Endothelial cell of umbilical vein (primary cell): ENCODE data around the gene UNC5B. TPM values are rescaled to one million over a fixed set of nuclear protein-coding genes. Genes with fewer than 3 reads are reported as not detected.

Experiments
- BruUV-seq: library from RNA; stranded (reverse); fragments of 400-500 nt; replicated peaks from 2 replicates; lab custom pipeline; 2021; lab: Mats Ljungman, UMichigan
- CTCF ChIA-PET: fragments of 300-600, 350-600 bp; sonication (Branson Sonifier 250); formaldehyde crosslinking; loops from one replicate; lab custom pipeline; 2021; ENCODE audit warnings: antibody characterized with exemption, inconsistent platforms; lab: Charles Lee
- POLR2A ChIA-PET: fragments of 300-600, 350-600 bp; sonication (Branson Sonifier 250); formaldehyde crosslinking; loops from one replicate; lab custom pipeline; 2021; ENCODE audit warnings: antibody characterized with exemption, inconsistent platforms; lab: Charles Lee
- DNase-seq: peaks from one replicate; pipeline ENCODE4 v3.0.0-alpha.2; 2011; ENCODE audit warnings: low read depth, low spot score
- FAIRE-seq: peaks from 2 replicates; lab custom pipeline; 2011; peaks lifted over from hg19 to GRCh38; lab: Jason Lieb, UNC
- H2AFZ ChIP-seq: 2 replicates; pipeline ENCODE4 v1.6.0; 2012; ENCODE audit warnings: low read depth, low read length, control low read depth, inconsistent platforms
- H3K27ac ChIP-seq: 2 replicates; pipeline ENCODE4 v1.5.1; 2011; ENCODE audit warnings: low read depth, mild to moderate bottlenecking, control low read depth, low read length, moderate library complexity; ENCODE audit not compliant: insufficient read depth
- H3K27me3 ChIP-seq, 2 experiments: 2 replicates each; pipeline versions ENCODE4 v1.6.0 to v1.6.1; 2011; ENCODE audit warnings: low read length in 2 of 2, mixed read lengths in 1 of 2; ENCODE audit not compliant: control insufficient read depth in 2 of 2, insufficient read depth in 2 of 2
- H3K36me3 ChIP-seq, 2 experiments: 2 replicates in 1 of 2; 3 replicates in 1 of 2; pipeline ENCODE4 v1.5.1; 2011; ENCODE audit warnings: low read length in 2 of 2, mild to moderate bottlenecking in 1 of 2, moderate library complexity in 1 of 2; ENCODE audit not compliant: control insufficient read depth in 2 of 2, insufficient read depth in 2 of 2; ENCODE audit errors: extremely low read depth in 1 of 2
- H3K4me1 ChIP-seq: 3 replicates; pipeline ENCODE4 v1.5.1; 2011; ENCODE audit warnings: mild to moderate bottlenecking, low read length; ENCODE audit not compliant: control insufficient read depth, insufficient read depth; ENCODE audit errors: extremely low read depth
- H3K4me2 ChIP-seq: 2 replicates; pipeline ENCODE4 v1.6.1; 2011; ENCODE audit warnings: low read length, control low read depth, mixed read lengths; ENCODE audit not compliant: insufficient read depth
- H3K4me3 ChIP-seq, 3 experiments: fragments of 200-600 bp in 1 of 3; sonication (generic), shearing (Covaris generic) in 1 of 3; replicated peaks in 1 of 3; 2 replicates each; pipeline ENCODE4 v1.5.1; 2011 to 2016; ENCODE audit warnings: control low read depth in 3 of 3, low read length in 3 of 3, mild to moderate bottlenecking in 2 of 3, inconsistent platforms in 1 of 3, low read depth in 1 of 3, moderate library complexity in 1 of 3; ENCODE audit not compliant: insufficient read depth in 1 of 3
- H3K79me2 ChIP-seq: 2 replicates; pipeline ENCODE4 v1.6.0; 2012; ENCODE audit warnings: low read length, inconsistent platforms; ENCODE audit not compliant: control insufficient read depth, insufficient read depth
- H3K9ac ChIP-seq: replicated peaks from 2 replicates; pipeline ENCODE3; 2011; ENCODE audit warnings: low read length, control low read depth; ENCODE audit not compliant: insufficient read depth; ENCODE audit errors: extremely low read depth
- H3K9me1 ChIP-seq: replicated peaks from 3 replicates; pipeline ENCODE4 v1.6.0; 2011; ENCODE audit warnings: mild to moderate bottlenecking, low read length; ENCODE audit not compliant: control insufficient read depth, insufficient read depth; ENCODE audit errors: extremely low read depth
- H3K9me3 ChIP-seq: replicated peaks from 2 replicates; pipeline ENCODE4 v1.5.1; 2012; ENCODE audit warnings: low read length, inconsistent platforms; ENCODE audit not compliant: control insufficient read depth, insufficient read depth
- H4K20me1 ChIP-seq: replicated peaks from 2 replicates; pipeline ENCODE3; 2011; ENCODE audit warnings: mild to moderate bottlenecking, low read length; ENCODE audit not compliant: control insufficient read depth, insufficient read depth; ENCODE audit errors: extremely low read depth
- CTCF ChIP-seq, 2 donors: IDR thresholded peaks; 1 replicate in 1 of 2; 2 replicates in 1 of 2; pipeline ENCODE4 v1.5.1; 2011; ENCODE audit warnings: low read length in 2 of 2, mild to moderate bottlenecking in 2 of 2, moderate library complexity in 2 of 2, control low read depth in 1 of 2, inconsistent platforms in 1 of 2, low read depth in 1 of 2; ENCODE audit not compliant: insufficient read depth in 1 of 2; ENCODE audit errors: extremely low read depth in 1 of 2
- EZH2 ChIP-seq: IDR thresholded peaks from 2 replicates; pipeline ENCODE4 v1.6.1; 2012; ENCODE audit warnings: borderline replicate concordance, low read depth, mild to moderate bottlenecking, moderate library complexity, low read length, inconsistent platforms; ENCODE audit not compliant: severe bottlenecking
- FOS ChIP-seq: IDR thresholded peaks from 2 replicates; pipeline ENCODE4 v1.6.1; 2011; ENCODE audit warnings: mild to moderate bottlenecking, low read length, moderate library complexity, borderline replicate concordance; ENCODE audit not compliant: insufficient read depth
- GATA2 ChIP-seq: IDR thresholded peaks from 2 replicates; pipeline ENCODE4 v1.7.0; 2011; ENCODE audit warnings: low read depth, mild to moderate bottlenecking, moderate library complexity, mixed read lengths, low read length; ENCODE audit not compliant: insufficient read length, insufficient read depth
- JUN ChIP-seq: IDR thresholded peaks from 2 replicates; pipeline ENCODE4 v1.6.1; 2011; ENCODE audit warnings: borderline replicate concordance, low read depth; ENCODE audit not compliant: insufficient read length, insufficient read depth
- MAX ChIP-seq: IDR thresholded peaks from 2 replicates; pipeline ENCODE4 v1.6.1; 2011; ENCODE audit not compliant: insufficient read depth, insufficient read length
- MYC ChIP-seq: IDR thresholded peaks from one replicate; pipeline ENCODE4 v1.6.1; 2011; ENCODE audit warnings: mild to moderate bottlenecking, low read depth, low read length
- POLR2A ChIP-seq: IDR thresholded peaks from 2 replicates; pipeline ENCODE4 v1.6.1; 2012; ENCODE audit warnings: low read depth, mild to moderate bottlenecking, control low read depth, low read length
- POLR2AphosphoS5 ChIP-seq: IDR thresholded peaks from 2 replicates; pipeline ENCODE4 v1.6.1; 2012; ENCODE audit warnings: low read depth, mild to moderate bottlenecking, control low read depth, low read length, moderate library complexity; ENCODE audit not compliant: insufficient read depth
- dilution Hi-C: fragments of 300-500 bp; cut with MboI; formaldehyde crosslinking; loops from one replicate; pipeline ENCODE4 v1.15.0; 2019; ENCODE audit warnings: low sequenced_read_pairs; ENCODE audit not compliant: extremely low pct_ligation_motif_present
- intact Hi-C: fragments of 100-400 bp; cut with micrococcal nuclease; formaldehyde crosslinking; loops from one replicate; pipeline ENCODE4 v1.10.0; 2022
- polyA plus RNA-seq, 4 experiments: library from polyadenylated mRNA; depleted of rRNA in 3 of 4; stranded (reverse) in 3 of 4; unstranded in 1 of 4; fragments of >200 nt; gene quantifications; 2 replicates each; pipeline versions ENCODE4 v1.2.1 to v1.2.3, GENCODE V29; 2011 to 2012; ENCODE audit warnings: missing spikeins in 1 of 4
- total RNA-seq: library from RNA; stranded (reverse); gene quantifications from 2 replicates; pipeline ENCODE4 v1.2.3, GENCODE V29; 2021

UNC5B gene
- total and polyA plus RNA-seq, 2 donors (not counting 3 experiments of a cell fraction or from before 2014, with no cell fraction given) = 0.39 to 2.5 TPM

DNA sequence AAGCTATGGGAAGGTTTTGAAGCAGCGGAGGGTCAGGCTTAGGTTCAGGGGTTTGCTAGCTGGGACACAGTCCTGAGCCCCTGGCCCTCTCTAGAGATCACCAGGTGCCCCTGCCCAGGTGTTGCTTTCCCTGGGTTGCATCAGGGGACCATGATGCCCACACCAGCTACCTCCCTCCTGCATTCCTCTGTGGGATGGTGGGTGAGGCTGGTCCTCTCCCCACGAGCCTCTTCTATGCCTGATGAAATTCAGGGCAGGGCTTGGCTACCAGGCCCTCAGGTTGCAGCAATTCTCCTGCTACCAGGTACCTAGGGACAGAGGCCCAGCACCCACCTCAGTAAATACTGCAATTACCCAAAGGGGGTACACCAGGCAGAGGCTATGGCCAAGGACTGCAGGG lies 95.9 kb downstream of the UNC5B start:
- no peak overlapping the region for H3K27ac ChIP-seq
- intact Hi-C loops (no loop called here), dilution Hi-C loops (no loop called here)
- no peaks in the 10 kb centered on the region for H3K4me1 ChIP-seq
- DNase-seq (no peak), FAIRE-seq (no peak)
- H3K9me1 ChIP-seq = no peaks in the 10 kb centered on the region
- H3K4me2 ChIP-seq = no peak overlapping the region
- BruUV-seq = no TSS peak
- H2AFZ ChIP-seq = no peak overlapping the region
- no peaks in the 10 kb centered on the region for H3K9me3 ChIP-seq
- H3K36me3 ChIP-seq = no peaks in the 10 kb centered on the region
- no peak overlapping the region for H3K4me3 ChIP-seq
- peaks cover 13 to 20% of the 10 kb centered on the region in 2 experiments for H3K27me3 ChIP-seq
- H3K9ac ChIP-seq = no peak overlapping the region
- H3K79me2 ChIP-seq = no peaks in the 10 kb centered on the region
- no peak for TF ChIP-seq GATA2
- TF ChIP-seq POLR2AphosphoS5 = no peak
- no peak for TF ChIP-seq CTCF (IDR thresholded peaks at IDR 0.05; ENCODE audit: extremely low read depth in 1 of 2, insufficient read depth in 1 of 2, low read depth in 1 of 2, low read length in 2 of 2)
- no peak for TF ChIP-seq JUN
- TF ChIP-seq MYC = no peak
- no peak for TF ChIP-seq MAX
- TF ChIP-seq POLR2A = no peak
- no peak for TF ChIP-seq FOS
- no peak for TF ChIP-seq EZH2
- POLR2A ChIA-PET = no interaction called here
- no peaks in the 10 kb centered on the region for H4K20me1 ChIP-seq
- CTCF ChIA-PET = interaction anchor here (0.7 to 1.9 kb wide), 5 partner anchors 11 to 391 kb away, joined by 3 to 9 read pairs (median 4); partner anchors contain the start of gene SLC29A3
